Peyer's patch (tissue), 4 donors: Measurements from ENCODE around the gene SCARB1. TPM values are rescaled to one million over a fixed set of nuclear protein-coding genes. Genes with fewer than 3 reads are reported as not detected.
A peak's percentile ranks its signal among the peaks of the same experiment; 100 is the strongest.

Source experiments
- DNase-seq, 3 donors: peaks; one replicate each; pipeline ENCODE4 v3.0.0-alpha.2; 2017 to 2019
- H3K27ac ChIP-seq, 4 donors: fragments of 200-600 bp; sonication (generic); one replicate each; pipeline ENCODE4 v1.5.1; 2016 to 2019
- H3K27me3 ChIP-seq, 2 donors: fragments of 200-600 bp; sonication (generic); one replicate each; pipeline ENCODE4 v1.5.1; 2019
- H3K36me3 ChIP-seq, 3 donors: fragments of 200-600 bp; sonication (generic); one replicate each; pipeline ENCODE4 v1.5.1; 2016 to 2019
- H3K4me1 ChIP-seq, 4 donors: fragments of 200-600 bp; sonication (generic); one replicate each; pipeline ENCODE4 v1.5.1; 2016 to 2019
- H3K4me3 ChIP-seq, 4 donors: fragments of 200-600 bp; sonication (generic); 1 replicate in 3 of 4; 2 replicates in 1 of 4; pipeline ENCODE4 v1.5.1; 2016 to 2019; ENCODE audit warnings: mild to moderate bottlenecking in 1 of 4
- H3K9me3 ChIP-seq, 4 donors: fragments of 200-600 bp; sonication (generic); one replicate each; pipeline ENCODE4 v1.5.1; 2016 to 2019; ENCODE audit warnings: mild to moderate bottlenecking in 1 of 4
- POLR2A ChIP-seq, 2 donors: fragments of 450-650 bp; IDR thresholded peaks; one replicate each; pipeline ENCODE4 v1.5.1; 2017; ENCODE audit warnings: antibody characterized with exemption in 2 of 2, mild to moderate bottlenecking in 2 of 2, moderate library complexity in 2 of 2
- total RNA-seq, 4 donors: library from RNA; depleted of rRNA; stranded (reverse); fragments of >200 nt; gene quantifications; one replicate each; pipeline ENCODE4 v1.1.0, GENCODE V29; 2016
- TF ChIP-seq, protein P1 (sequence below), 6 experiments: fragments of 450-650 bp in 4 of 6; fragments of 200-600 bp in 2 of 6; sonication (generic) in 1 of 6; IDR thresholded peaks; one replicate each; pipeline ENCODE4 v1.5.1; 2017 to 2019; ENCODE audit warnings: antibody characterized with exemption in 6 of 6, mild to moderate bottlenecking in 3 of 6, moderate library complexity in 1 of 6

The SCARB1 gene
- total RNA-seq, 4 donors from 2014 or later: 14.9 to 214 (median 64.6) TPM

- Histone ChIP-seq H3K27me3 (no peaks in the 10 kb centered on the region), H3K9me3 (no peaks in the 10 kb centered on the region), H3K4me1 (peaks cover 0 to 31% (median 5%) of the 10 kb centered on the region in 4 donors), H3K4me3 (peak overlapping the region in 1 of 4 donors; percentile 8), H3K36me3 (no peaks in the 10 kb centered on the region), H3K27ac (peak overlapping the region; percentile 42 to 85 (median 57))
- TF ChIP-seq, protein P1, sequence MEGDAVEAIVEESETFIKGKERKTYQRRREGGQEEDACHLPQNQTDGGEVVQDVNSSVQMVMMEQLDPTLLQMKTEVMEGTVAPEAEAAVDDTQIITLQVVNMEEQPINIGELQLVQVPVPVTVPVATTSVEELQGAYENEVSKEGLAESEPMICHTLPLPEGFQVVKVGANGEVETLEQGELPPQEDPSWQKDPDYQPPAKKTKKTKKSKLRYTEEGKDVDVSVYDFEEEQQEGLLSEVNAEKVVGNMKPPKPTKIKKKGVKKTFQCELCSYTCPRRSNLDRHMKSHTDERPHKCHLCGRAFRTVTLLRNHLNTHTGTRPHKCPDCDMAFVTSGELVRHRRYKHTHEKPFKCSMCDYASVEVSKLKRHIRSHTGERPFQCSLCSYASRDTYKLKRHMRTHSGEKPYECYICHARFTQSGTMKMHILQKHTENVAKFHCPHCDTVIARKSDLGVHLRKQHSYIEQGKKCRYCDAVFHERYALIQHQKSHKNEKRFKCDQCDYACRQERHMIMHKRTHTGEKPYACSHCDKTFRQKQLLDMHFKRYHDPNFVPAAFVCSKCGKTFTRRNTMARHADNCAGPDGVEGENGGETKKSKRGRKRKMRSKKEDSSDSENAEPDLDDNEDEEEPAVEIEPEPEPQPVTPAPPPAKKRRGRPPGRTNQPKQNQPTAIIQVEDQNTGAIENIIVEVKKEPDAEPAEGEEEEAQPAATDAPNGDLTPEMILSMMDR (IDR thresholded peaks at IDR 0.05): no peak
- TF ChIP-seq POLR2A (IDR thresholded peaks at IDR 0.05): no peak
- no peak for DNase-seq
Observed at GRCh38 chr12:124745465-124745890, 118.2 kb downstream of the SCARB1 start.

GRCh38 chr12:124744659-124745464, 118.8 kb downstream of the SCARB1 start:
- H3K9me3 ChIP-seq: no peaks in the 10 kb centered on the region
- TF ChIP-seq, protein P1 (IDR thresholded peaks at IDR 0.05): no peak
- no peak for TF ChIP-seq POLR2A (IDR thresholded peaks at IDR 0.05)
- no peaks in the 10 kb centered on the region for H3K27me3 ChIP-seq
- no peak overlapping the region for H3K4me3 ChIP-seq
- peaks cover 0 to 31% (median 5%) of the 10 kb centered on the region in 4 donors for H3K4me1 ChIP-seq
- H3K36me3 ChIP-seq: no peaks in the 10 kb centered on the region
- DNase-seq: no peak
- peak overlapping the region in 2 of 4 donors; percentile 70 to 85 for H3K27ac ChIP-seq

DNA sequence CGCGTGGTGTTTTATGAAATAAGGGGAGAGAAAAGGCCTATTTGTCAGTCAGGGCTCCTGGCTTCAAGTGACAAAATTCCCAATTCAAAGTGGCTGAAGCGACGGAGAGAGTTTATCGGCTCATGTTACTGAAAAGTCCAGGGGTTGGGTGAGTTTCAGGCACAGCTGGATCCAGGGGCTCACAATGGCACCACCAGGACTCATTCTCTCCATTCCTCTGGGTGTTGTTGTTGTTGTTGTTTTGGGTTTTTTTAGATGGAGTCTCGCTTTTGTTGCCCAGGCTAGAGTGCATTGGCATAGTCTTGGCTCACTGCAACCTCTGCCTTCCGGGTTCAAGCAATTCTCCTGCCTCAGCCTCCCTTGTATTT, 119.4 kb downstream of the SCARB1 start:
- peak overlapping the region in 2 of 4 donors; percentile 31 to 85 for H3K27ac ChIP-seq
- no peaks in the 10 kb centered on the region for H3K9me3 ChIP-seq
- H3K4me1 ChIP-seq: peaks cover 0 to 31% (median 5%) of the 10 kb centered on the region in 4 donors
- DNase-seq: no peak
- TF ChIP-seq POLR2A (IDR thresholded peaks at IDR 0.05): no peak
- TF ChIP-seq, protein P1 (IDR thresholded peaks at IDR 0.05): no peak
- H3K4me3 ChIP-seq: no peak overlapping the region
- no peaks in the 10 kb centered on the region for H3K27me3 ChIP-seq
- no peaks in the 10 kb centered on the region for H3K36me3 ChIP-seq

DNA sequence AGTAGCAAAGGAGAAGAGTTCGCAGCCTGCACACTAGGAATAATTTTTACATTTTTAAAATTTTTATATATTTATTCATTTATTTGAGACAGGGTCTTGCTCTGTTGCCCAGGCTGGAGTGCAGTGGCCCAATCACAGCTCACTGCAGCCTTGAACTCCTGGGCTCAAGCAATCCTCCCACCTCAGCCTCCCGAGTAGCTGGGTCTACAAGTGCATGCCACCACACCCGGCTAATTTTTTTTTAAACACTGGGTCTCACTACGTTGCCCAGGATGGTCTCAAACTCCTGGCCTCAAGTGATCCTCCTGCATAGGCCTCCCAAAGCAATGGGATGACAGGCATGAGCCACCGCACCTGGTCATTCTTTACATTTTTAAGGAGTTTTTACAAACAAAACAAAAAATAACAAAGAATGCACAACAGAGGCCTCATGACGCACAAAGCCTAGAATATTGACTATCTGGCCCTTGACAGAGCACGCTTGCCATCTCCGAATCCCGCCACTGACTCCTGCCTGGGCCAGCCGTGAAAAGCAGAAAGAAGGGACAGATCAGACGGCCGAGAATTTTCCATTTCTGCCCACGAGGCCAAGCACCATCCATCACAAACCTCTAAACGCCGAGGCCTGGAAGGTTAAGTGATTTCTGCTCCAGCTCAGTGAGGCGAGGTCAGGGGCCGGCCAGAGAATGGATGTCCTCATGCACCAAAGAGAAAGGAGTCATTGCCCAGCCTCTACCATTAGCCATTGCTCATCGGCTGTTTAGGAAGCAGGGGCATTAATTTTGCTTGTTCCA, 120.0 kb downstream of the SCARB1 start:
- H3K4me3 ChIP-seq: no peak overlapping the region
- H3K27ac ChIP-seq: peak overlapping the region in 2 of 4 donors; percentile 31 to 85
- H3K4me1 ChIP-seq: peaks cover 0 to 31% (median 5%) of the 10 kb centered on the region in 4 donors

GRCh38 chr12:124742678-124743077, 121.0 kb downstream of the SCARB1 start:
- TF ChIP-seq POLR2A (IDR thresholded peaks at IDR 0.05): no peak
- TF ChIP-seq, protein P1 (IDR thresholded peaks at IDR 0.05): no peak
- Histone ChIP-seq H3K9me3 (no peaks in the 10 kb centered on the region), H3K27me3 (no peaks in the 10 kb centered on the region), H3K4me3 (peak overlapping the region in 1 of 4 donors; percentile 16), H3K27ac (peak overlapping the region in 1 of 4 donors; percentile 85), H3K36me3 (no peaks in the 10 kb centered on the region), H3K4me1 (peaks cover 0 to 25% (median 5%) of the 10 kb centered on the region in 4 donors)
- no peak for DNase-seq

More for the DNA sequence above, 120.0 kb downstream of the SCARB1 start:
- Histone ChIP-seq H3K9me3 (no peaks in the 10 kb centered on the region), H3K27me3 (no peaks in the 10 kb centered on the region), H3K36me3 (no peaks in the 10 kb centered on the region)
- no peak for DNase-seq
- no peak for TF ChIP-seq POLR2A (IDR thresholded peaks at IDR 0.05)
- TF ChIP-seq, protein P1 (IDR thresholded peaks at IDR 0.05): no peak
